Measurements from ENCODE around the gene OXNAD1.

Gene OXNAD1

GRCh38 chr3:16247282-16248061 is 17.5 kb upstream of the OXNAD1 start:
- in situ Hi-C loops (cut with MboI; ENCODE audit: low sequenced_read_pairs), result no loop called here

DNA sequence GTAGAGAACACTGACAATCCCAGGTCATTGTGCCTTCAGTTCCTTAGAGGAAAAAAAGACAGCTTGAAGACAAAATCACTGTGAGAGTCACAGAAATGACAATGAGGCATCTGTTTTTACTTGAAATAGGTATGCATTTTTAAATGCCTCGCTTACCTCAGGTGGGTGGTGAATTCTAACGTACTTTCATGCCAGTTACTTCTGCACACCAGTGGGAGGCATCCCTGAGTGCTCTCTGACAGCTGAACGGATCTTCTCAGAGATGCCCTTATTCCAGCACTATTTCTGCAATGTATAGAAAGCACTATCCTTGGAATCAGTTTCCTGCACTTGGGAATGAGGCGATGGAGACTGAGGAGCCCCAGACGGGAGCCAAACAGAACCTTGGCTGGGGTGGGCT is 16.5 kb upstream of the OXNAD1 start:
- in situ Hi-C loops (cut with MboI; ENCODE audit: low sequenced_read_pairs), result no loop called here

- in situ Hi-C loops (cut with MboI; ENCODE audit: low sequenced_read_pairs), result no loop called here
Observed at GRCh38 chr3:16249336-16249735, 15.7 kb upstream of the OXNAD1 start.

DNA sequence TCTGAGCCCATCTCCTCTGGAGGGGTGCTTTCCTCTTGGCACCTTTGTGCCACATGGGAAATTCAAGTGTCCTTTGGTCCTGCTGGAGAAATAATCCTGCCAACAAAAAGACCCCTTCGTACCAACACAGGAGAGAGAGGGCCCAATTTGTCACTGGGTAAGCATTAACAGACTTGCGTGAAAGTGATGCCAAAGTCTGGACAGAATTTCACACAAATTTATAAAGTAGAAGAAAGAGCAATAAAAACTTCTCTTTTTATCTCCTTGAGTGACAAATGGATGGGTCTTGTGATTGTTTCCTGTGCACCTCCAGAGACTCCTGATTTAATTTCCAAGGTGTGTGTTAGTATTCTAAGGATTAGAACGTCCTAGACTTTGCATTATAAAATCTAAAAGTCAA is 15.1 kb upstream of the OXNAD1 start:
- in situ Hi-C loops (cut with MboI; ENCODE audit: low sequenced_read_pairs), result no loop called here

- in situ Hi-C loops (cut with MboI; ENCODE audit: low sequenced_read_pairs), result no loop called here
Observed at GRCh38 chr3:16251316-16252085, 13.5 kb upstream of the OXNAD1 start.

DNA sequence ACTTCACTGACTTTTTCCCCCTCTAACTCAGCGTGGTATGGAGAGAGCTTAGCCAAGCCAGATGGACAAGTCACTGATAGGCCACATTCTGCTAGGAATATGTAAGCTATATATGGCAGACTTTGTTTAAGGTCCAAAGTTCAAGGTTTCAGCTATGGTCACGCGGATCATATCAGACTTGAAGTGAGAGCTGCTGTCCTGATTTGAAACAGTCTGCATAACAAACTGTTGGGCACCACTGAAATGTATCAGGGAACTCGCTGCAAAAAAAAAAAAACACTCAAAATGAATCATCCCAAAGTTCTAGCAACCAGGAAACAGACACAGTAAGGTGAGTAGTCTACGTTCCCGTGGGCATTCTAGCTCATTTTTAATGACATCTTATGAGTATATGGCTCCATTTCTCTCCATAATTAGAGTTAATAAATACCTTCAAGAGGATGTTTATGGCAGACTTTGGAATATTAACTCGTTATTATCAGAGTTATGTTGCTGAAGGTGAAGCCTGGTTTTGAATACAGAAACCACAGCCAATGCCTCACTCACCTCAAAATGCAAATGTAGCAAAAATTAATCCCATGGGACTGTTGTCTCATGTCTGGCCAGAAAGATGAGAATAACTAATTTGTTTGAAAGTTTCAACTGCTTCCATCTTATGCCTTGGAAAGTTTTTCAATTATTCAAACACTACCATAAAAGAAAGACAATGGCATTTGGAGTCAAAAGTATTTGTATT is 12.6 kb upstream of the OXNAD1 start:
- in situ Hi-C loops (cut with MboI; ENCODE audit: low sequenced_read_pairs), result no loop called here

GRCh38 chr3:16252988-16253387 is 12.0 kb upstream of the OXNAD1 start:
- in situ Hi-C loops (cut with MboI; ENCODE audit: low sequenced_read_pairs), result no loop called here

- in situ Hi-C loops (cut with MboI; ENCODE audit: low sequenced_read_pairs), result no loop called here
Observed at GRCh38 chr3:16253601-16254000, 11.4 kb upstream of the OXNAD1 start.

DNA sequence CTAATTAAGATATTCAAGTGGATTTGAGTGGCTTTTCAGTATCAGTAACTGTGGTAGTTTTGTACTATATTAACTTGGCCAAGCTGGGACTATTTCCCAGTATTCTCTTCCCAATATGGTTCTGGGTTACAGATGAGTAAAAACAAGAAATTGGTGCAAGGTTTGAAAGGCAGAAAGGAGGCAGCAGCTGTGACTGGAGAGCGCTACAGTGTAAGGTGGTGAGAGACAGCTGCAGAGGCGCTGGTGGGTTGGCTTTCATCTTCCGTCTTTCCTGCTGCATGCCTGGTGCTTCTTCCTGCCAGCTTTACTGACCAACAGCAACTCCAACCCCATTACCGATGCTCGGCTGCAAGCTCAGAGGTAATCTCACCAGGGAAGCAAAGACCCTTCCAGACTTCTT is 10.1 kb upstream of the OXNAD1 start:
- in situ Hi-C loops (cut with MboI; ENCODE audit: low sequenced_read_pairs), result no loop called here

DNA sequence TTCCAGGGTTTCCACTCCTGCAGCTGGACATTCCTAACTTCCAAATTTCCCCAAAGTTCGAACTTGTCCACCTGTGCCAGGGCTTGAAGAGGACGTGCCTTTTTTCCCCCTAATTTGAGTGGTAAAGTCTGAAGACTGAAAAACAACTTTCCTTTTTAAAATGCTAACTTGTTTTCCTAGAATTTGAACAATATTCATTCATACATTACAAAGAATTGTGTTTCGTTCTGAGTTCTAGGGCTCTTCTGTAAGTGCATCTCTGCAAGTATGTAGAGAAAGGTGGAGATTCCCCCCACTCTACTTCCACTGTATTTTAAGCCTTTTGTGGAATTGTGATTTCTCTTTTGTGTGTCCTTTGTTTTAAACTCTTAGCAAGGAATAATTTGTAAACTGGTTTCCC is 9.7 kb upstream of the OXNAD1 start:
- in situ Hi-C loops (cut with MboI; ENCODE audit: low sequenced_read_pairs), result no loop called here

DNA sequence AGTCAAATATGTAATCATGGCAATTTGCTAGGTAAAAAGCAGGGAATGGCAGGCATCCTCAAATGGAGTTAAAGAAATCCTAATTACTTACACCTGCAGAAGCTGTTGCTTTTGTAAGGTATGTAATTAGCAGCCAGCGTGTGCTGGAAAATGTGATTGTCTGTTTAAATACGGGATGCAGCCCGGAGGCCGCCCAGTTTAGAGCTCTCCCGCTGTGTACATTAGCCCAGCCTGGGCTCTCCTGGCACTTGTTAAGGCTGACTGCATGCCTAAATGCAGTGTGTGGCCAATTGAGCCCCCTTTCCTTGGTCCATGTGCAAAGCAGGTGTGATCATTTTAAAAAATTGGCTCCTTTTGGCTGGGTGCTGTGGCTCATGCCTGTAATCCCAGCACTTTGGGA is 9.3 kb upstream of the OXNAD1 start:
- in situ Hi-C loops (cut with MboI; ENCODE audit: low sequenced_read_pairs), result no loop called here

- in situ Hi-C loops (cut with MboI; ENCODE audit: low sequenced_read_pairs), result no loop called here
Observed at GRCh38 chr3:16257309-16257708, 7.7 kb upstream of the OXNAD1 start.

DNA sequence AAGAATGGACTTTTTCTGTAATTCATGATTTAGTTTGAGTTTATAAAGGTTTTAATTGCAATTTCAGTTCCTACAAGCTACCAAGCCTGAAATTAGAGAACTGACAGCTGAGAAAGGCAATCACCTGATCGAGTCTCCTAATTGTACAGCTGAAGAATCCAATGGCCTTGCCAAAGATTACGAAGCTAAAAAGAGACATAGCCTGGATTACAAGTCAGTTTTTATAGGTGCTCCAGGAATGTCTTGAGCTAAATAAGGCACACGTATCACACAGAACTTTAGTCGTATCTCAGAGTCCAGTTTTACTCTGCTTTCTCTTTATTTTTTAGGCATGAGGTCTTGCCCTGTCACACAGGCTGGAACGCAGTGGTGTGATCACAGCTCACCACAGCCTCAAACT is 6.8 kb upstream of the OXNAD1 start:
- in situ Hi-C loops (cut with MboI; ENCODE audit: low sequenced_read_pairs), result no loop called here

- in situ Hi-C loops (cut with MboI; ENCODE audit: low sequenced_read_pairs), result no loop called here
Observed at GRCh38 chr3:16258866-16259265, 6.1 kb upstream of the OXNAD1 start.

DNA sequence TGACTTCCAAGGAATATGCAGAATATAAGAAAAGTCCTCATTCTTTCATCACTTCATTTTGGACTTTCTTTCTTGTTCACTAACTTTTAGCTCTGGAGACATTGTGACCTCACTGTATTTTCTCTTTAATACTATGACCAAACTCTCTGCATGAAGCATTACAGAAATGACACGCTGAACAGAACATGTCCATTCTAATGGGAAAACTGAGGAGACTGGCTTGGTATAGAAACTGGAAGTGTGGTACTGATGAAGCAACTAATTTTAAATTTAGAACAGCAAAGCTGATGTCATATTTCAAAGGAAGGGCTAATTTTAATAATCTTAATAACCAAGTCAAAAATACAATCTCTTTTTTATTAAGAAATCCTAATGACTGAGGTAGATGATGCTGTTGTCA is 5.0 kb upstream of the OXNAD1 start:
- in situ Hi-C loops (cut with MboI; ENCODE audit: low sequenced_read_pairs), result no loop called here

DNA sequence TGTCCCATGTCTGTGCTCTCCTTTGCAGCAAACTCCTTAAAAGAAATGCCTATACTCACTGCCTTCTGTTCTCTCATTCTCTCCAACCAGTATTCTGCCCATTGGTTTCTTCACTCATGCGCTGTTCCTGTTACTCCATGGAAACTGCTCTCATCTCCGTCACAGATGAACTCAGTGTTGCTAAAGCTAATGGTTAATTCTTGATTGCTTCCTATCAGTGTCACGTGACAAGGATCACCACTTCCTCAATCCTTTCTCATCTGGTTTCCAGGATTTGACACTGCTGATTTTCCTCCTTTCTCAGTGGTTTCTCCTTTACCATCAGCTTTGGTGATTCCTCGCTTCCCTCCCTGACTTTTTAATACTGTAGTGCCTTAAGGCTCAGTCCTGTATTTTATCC is 2.8 kb upstream of the OXNAD1 start:
- in situ Hi-C loops (cut with MboI; ENCODE audit: low sequenced_read_pairs), result no loop called here

GRCh38 chr3:16264174-16264707 is 771 bp upstream of the OXNAD1 start:
- in situ Hi-C loops (cut with MboI; ENCODE audit: low sequenced_read_pairs), result no loop called here

DNA sequence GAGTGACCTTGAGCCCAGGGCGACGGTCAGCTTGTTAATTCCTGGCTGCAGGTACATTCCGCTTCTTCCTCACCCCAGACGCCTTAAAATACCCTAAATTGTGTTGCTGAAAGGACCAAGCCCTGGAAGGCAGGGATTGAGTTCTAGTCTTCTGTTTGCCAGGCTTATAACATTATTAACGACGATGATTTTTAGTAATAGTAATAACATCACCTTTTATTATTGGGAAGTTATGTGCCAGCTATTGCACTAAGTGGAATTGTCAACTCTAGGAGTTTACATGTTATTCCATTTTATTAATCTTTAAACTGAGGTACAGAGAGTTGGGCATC is 409 bp downstream of the OXNAD1 start:
- in situ Hi-C loops (cut with MboI; ENCODE audit: low sequenced_read_pairs), result no loop called here

GRCh38 chr3:16266714-16267113 is 1.7 kb downstream of the OXNAD1 start:
- in situ Hi-C loops (cut with MboI; ENCODE audit: low sequenced_read_pairs), result no loop called here

DNA sequence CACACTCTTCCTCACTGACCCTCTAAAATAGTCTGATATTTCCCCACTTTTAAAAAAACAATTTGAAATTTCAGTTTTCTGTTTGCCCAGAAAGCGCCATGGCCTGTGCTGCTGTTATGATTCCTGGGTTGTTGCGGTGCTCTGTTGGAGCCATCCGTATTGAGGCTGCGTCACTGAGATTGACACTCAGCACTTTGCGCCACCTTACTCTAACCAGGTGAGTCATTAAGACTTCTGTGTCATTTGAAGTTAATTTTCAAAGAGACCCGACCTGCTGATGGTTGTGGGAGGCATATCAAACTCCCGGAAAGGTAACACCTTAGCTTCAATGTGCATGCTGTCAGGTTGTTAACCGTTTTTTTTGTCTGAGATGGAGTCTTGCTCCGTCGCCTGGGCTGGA is 5.8 kb downstream of the OXNAD1 start:
- in situ Hi-C loops (cut with MboI; ENCODE audit: low sequenced_read_pairs), result loop anchor here (10.0 kb wide), 1 partner anchor 284 kb away; no protein-coding TSS in a partner anchor

DNA sequence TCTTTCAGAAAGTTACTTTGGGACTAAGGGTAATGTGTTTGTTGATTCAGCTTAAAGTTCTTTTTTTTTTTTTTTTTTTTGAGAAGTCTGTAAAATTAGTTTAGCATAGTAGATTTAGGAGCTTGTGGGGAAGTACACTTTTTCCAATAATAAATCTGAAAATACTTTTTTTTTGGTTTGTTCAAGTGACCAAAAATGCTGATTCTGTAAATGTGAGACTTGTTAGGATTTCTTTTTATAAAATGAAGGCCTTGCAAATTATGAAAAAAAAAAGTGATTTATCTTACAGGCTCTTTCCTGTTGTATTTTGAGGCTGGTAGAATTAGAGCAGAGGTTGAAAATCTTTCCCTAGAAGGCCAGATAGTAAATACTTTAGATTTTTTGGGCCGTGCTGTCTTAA is 7.6 kb downstream of the OXNAD1 start:
- in situ Hi-C loops (cut with MboI; ENCODE audit: low sequenced_read_pairs), result loop anchor here (10.0 kb wide), 1 partner anchor 282 kb away; no protein-coding TSS in a partner anchor

Data from HL-60/S4 treated with phorbol 12-myristate 13-acetate at 8.2 ng/mL for 4 days and 3 days (cell line).